Measurements from ENCODE around the gene COPS8.

COPS8 gene

GRCh38 chr2:237134321-237135230 is 48.9 kb downstream of the COPS8 start:
- DNase-seq: no peak

- no peak for DNase-seq
Measured at GRCh38 chr2:237136824-237137223, 51.1 kb downstream of the COPS8 start.

GRCh38 chr2:237137626-237138323 is 52.1 kb downstream of the COPS8 start:
- no peak for DNase-seq

GRCh38 chr2:237139123-237139675 is 53.5 kb downstream of the COPS8 start:
- DNase-seq: no peak

- DNase-seq: no peak
Measured at GRCh38 chr2:237140689-237141285, 55.1 kb downstream of the COPS8 start.

GRCh38 chr2:237141571-237142051 is 55.9 kb downstream of the COPS8 start:
- DNase-seq: no peak

- no peak for DNase-seq
Measured at GRCh38 chr2:237143118-237143517, 57.4 kb downstream of the COPS8 start.

GRCh38 chr2:237143676-237144440 is 58.2 kb downstream of the COPS8 start:
- no peak for DNase-seq

- DNase-seq: no peak
Measured at GRCh38 chr2:237144516-237144915, 58.8 kb downstream of the COPS8 start.

GRCh38 chr2:237147317-237147716 is 61.6 kb downstream of the COPS8 start:
- no peak for DNase-seq

GRCh38 chr2:237148624-237149023 is 62.9 kb downstream of the COPS8 start:
- no peak for DNase-seq

- no peak for DNase-seq
Measured at GRCh38 chr2:237149425-237149824, 63.7 kb downstream of the COPS8 start.

Measured in NCI-H2107 (cell line).